Measurements from ENCODE around the gene AURKB.

- TF ChIP-seq, protein P1, sequence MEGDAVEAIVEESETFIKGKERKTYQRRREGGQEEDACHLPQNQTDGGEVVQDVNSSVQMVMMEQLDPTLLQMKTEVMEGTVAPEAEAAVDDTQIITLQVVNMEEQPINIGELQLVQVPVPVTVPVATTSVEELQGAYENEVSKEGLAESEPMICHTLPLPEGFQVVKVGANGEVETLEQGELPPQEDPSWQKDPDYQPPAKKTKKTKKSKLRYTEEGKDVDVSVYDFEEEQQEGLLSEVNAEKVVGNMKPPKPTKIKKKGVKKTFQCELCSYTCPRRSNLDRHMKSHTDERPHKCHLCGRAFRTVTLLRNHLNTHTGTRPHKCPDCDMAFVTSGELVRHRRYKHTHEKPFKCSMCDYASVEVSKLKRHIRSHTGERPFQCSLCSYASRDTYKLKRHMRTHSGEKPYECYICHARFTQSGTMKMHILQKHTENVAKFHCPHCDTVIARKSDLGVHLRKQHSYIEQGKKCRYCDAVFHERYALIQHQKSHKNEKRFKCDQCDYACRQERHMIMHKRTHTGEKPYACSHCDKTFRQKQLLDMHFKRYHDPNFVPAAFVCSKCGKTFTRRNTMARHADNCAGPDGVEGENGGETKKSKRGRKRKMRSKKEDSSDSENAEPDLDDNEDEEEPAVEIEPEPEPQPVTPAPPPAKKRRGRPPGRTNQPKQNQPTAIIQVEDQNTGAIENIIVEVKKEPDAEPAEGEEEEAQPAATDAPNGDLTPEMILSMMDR (IDR thresholded peaks at IDR 0.05; ENCODE audit: low read depth, low read length): no peak
- no peak for TF ChIP-seq EZH2phosphoT487 (IDR thresholded peaks at IDR 0.05; ENCODE audit: low read depth)
Observed at GRCh38 chr17:8162997-8163977, 47.1 kb downstream of the AURKB start.
